ENCODE results near the gene DDX1. TPM values are rescaled to one million over a fixed set of nuclear protein-coding genes. Genes with fewer than 3 reads are reported as not detected.

DDX1 gene
- total and polyA plus RNA-seq, 2 donors (not counting 3 experiments of a cell fraction or from before 2014, with no cell fraction given): 41.2 to 117 TPM

- TF ChIP-seq MYC (IDR thresholded peaks at IDR 0.05; ENCODE audit: low read depth, low read length): no peak
- no peak for TF ChIP-seq MAX (IDR thresholded peaks at IDR 0.05; ENCODE audit: insufficient read depth, insufficient read length)
- intact Hi-C loops (cut with micrococcal nuclease): no loop called here
- ChIA-PET CTCF (no interaction called here), POLR2A (no interaction called here)
- Histone ChIP-seq H3K4me1 (ENCODE audit: control insufficient read depth, extremely low read depth, insufficient read depth, low read length) (peaks cover 7% of the 10 kb centered on the region), H3K27ac (ENCODE audit: insufficient read depth, low read depth, low read length) (no peak overlapping the region), H3K79me2 (ENCODE audit: control insufficient read depth, insufficient read depth, low read length) (no peaks in the 10 kb centered on the region), H3K9ac (replicated peaks; ENCODE audit: extremely low read depth, insufficient read depth, low read length) (no peak overlapping the region), H3K27me3 (ENCODE audit: control insufficient read depth in 2 of 2, insufficient read depth in 2 of 2, low read length in 2 of 2) (no peaks in the 10 kb centered on the region), H3K4me3 (replicated peaks in 1 of 3; ENCODE audit: insufficient read depth in 1 of 3, low read depth in 1 of 3, low read length in 3 of 3) (no peak overlapping the region), H3K36me3 (ENCODE audit: control insufficient read depth in 2 of 2, extremely low read depth in 1 of 2, insufficient read depth in 2 of 2, low read length in 2 of 2) (peaks cover 10 to 23% of the 10 kb centered on the region in 2 experiments), H3K4me2 (ENCODE audit: insufficient read depth, low read length) (no peak overlapping the region), H3K9me3 (replicated peaks; ENCODE audit: control insufficient read depth, insufficient read depth, low read length) (no peaks in the 10 kb centered on the region), H2AFZ (ENCODE audit: low read depth, low read length) (no peak overlapping the region), H4K20me1 (replicated peaks; ENCODE audit: control insufficient read depth, extremely low read depth, insufficient read depth, low read length) (no peaks in the 10 kb centered on the region), H3K9me1 (replicated peaks; ENCODE audit: control insufficient read depth, extremely low read depth, insufficient read depth, low read length) (no peaks in the 10 kb centered on the region)
- dilution Hi-C loops (cut with MboI; ENCODE audit: extremely low pct_ligation_motif_present, low sequenced_read_pairs): no loop called here
- DNase-seq (ENCODE audit: low read depth, low spot score) (no peak), FAIRE-seq (no peak)
- no TSS peak for BruUV-seq (replicated peaks)
Measured at GRCh38 chr2:15616429-15616828, 24.8 kb downstream of the DDX1 start.

GRCh38 chr2:15616850-15617777 lies 25.4 kb downstream of the DDX1 start:
- H3K79me2 ChIP-seq (ENCODE audit: control insufficient read depth, insufficient read depth, low read length): no peaks in the 10 kb centered on the region
- no peak overlapping the region for H3K4me2 ChIP-seq (ENCODE audit: insufficient read depth, low read length)
- H2AFZ ChIP-seq (ENCODE audit: low read depth, low read length): no peak overlapping the region
- BruUV-seq (replicated peaks): no TSS peak
- H3K27ac ChIP-seq (ENCODE audit: insufficient read depth, low read depth, low read length): no peak overlapping the region
- POLR2A ChIA-PET: no interaction called here
- intact Hi-C loops (cut with micrococcal nuclease): no loop called here
- no peak overlapping the region for H3K4me3 ChIP-seq (replicated peaks in 1 of 3; ENCODE audit: insufficient read depth in 1 of 3, low read depth in 1 of 3, low read length in 3 of 3)
- CTCF ChIA-PET: no interaction called here
- no peak for DNase-seq (ENCODE audit: low read depth, low spot score)
- H3K9me3 ChIP-seq (replicated peaks; ENCODE audit: control insufficient read depth, insufficient read depth, low read length): no peaks in the 10 kb centered on the region
- no peak overlapping the region for H3K9ac ChIP-seq (replicated peaks; ENCODE audit: extremely low read depth, insufficient read depth, low read length)
- peaks cover 7% of the 10 kb centered on the region for H3K4me1 ChIP-seq (ENCODE audit: control insufficient read depth, extremely low read depth, insufficient read depth, low read length)
- no peak for FAIRE-seq
- dilution Hi-C loops (cut with MboI; ENCODE audit: extremely low pct_ligation_motif_present, low sequenced_read_pairs): no loop called here
- H3K27me3 ChIP-seq (ENCODE audit: control insufficient read depth in 2 of 2, insufficient read depth in 2 of 2, low read length in 2 of 2): no peaks in the 10 kb centered on the region
- H4K20me1 ChIP-seq (replicated peaks; ENCODE audit: control insufficient read depth, extremely low read depth, insufficient read depth, low read length): no peaks in the 10 kb centered on the region
- H3K36me3 ChIP-seq (ENCODE audit: control insufficient read depth in 2 of 2, extremely low read depth in 1 of 2, insufficient read depth in 2 of 2, low read length in 2 of 2): peaks cover 10 to 23% of the 10 kb centered on the region in 2 experiments
- TF ChIP-seq FOS (IDR thresholded peaks at IDR 0.05; ENCODE audit: borderline replicate concordance, insufficient read depth, low read length) (no peak), POLR2AphosphoS5 (IDR thresholded peaks at IDR 0.05; ENCODE audit: insufficient read depth, low read depth, low read length) (no peak), JUN (IDR thresholded peaks at IDR 0.05; ENCODE audit: borderline replicate concordance, insufficient read depth, insufficient read length, low read depth) (no peak), MYC (IDR thresholded peaks at IDR 0.05; ENCODE audit: low read depth, low read length) (no peak), MAX (IDR thresholded peaks at IDR 0.05; ENCODE audit: insufficient read depth, insufficient read length) (no peak), GATA2 (IDR thresholded peaks at IDR 0.05; ENCODE audit: insufficient read depth, insufficient read length, low read depth, low read length) (no peak), EZH2 (IDR thresholded peaks at IDR 0.05; ENCODE audit: borderline replicate concordance, low read depth, low read length, severe bottlenecking) (no peak), POLR2A (IDR thresholded peaks at IDR 0.05; ENCODE audit: low read depth, low read length) (no peak)
- TF ChIP-seq, protein P1, sequence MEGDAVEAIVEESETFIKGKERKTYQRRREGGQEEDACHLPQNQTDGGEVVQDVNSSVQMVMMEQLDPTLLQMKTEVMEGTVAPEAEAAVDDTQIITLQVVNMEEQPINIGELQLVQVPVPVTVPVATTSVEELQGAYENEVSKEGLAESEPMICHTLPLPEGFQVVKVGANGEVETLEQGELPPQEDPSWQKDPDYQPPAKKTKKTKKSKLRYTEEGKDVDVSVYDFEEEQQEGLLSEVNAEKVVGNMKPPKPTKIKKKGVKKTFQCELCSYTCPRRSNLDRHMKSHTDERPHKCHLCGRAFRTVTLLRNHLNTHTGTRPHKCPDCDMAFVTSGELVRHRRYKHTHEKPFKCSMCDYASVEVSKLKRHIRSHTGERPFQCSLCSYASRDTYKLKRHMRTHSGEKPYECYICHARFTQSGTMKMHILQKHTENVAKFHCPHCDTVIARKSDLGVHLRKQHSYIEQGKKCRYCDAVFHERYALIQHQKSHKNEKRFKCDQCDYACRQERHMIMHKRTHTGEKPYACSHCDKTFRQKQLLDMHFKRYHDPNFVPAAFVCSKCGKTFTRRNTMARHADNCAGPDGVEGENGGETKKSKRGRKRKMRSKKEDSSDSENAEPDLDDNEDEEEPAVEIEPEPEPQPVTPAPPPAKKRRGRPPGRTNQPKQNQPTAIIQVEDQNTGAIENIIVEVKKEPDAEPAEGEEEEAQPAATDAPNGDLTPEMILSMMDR (IDR thresholded peaks at IDR 0.05; ENCODE audit: extremely low read depth in 1 of 2, insufficient read depth in 1 of 2, low read depth in 1 of 2, low read length in 2 of 2): no peak
- H3K9me1 ChIP-seq (replicated peaks; ENCODE audit: control insufficient read depth, extremely low read depth, insufficient read depth, low read length): no peaks in the 10 kb centered on the region

All from endothelial cell of umbilical vein (primary cell).